HCEC 1CT (cell line): ENCODE data around the gene TIE1.
A peak's percentile ranks its signal among the peaks of the same experiment; 100 is the strongest.

Source experiments
- DNase-seq: peaks from one replicate; pipeline ENCODE4 v3.0.0-alpha.2; 2017

The TIE1 gene

GRCh38 chr1:43274125-43274803, 26.5 kb upstream of the TIE1 start:
- DNase-seq: peak; percentile 32

DNA sequence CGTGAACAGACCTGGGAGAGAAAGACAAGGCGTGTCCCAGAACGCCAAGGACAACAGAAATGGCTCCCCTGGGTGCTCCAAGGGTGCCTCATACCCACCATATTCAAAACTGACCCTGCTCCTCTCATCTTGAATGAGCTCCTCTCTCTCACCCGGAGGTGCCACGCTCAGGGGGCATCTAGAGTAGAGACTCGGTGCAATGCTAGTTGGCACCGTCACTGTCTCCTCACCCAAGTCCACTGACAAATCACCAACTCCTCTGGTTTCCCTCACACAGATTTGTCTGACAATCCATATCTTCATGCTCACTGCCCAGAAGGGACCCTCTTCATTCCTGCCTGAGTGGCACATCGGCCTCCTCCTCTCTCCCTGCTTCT, 26.0 kb upstream of the TIE1 start:
- DNase-seq: no peak

DNA sequence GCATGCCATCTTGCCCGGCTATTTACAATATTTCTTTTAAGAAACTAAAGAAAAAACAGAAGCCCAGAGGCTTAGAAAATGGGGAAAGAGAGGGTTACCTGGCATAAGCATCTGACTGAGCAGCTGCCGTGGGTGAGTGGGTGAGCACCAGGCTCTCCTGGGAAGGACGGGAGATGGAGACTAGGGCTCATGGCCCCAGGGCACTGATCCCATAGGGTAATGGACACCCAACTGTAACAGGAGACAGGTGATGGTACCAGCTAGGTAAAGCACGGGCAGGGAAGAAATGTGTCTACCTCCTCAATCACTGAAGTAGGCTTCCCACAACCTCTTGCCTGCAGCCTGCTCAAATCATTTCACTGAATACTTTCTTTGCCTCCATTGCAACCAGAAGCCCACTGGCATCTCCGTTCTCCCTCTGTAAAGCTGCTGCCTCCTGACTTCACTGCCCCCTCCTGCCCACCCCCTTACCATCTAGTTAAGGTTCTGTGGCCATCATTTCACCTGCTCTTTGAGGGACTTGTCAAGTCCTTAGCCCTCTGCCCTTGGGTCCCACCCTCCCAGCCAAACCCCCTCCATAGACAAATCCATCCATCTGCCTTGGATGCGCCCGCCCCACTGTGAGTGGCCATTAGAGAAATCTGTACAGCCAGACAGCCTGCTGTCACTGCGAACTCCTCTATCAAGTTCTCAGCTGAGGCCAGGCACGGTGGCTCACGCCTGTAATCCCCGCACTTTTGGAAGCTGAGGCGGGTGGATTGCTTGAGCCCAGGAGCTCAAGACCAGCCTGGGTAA, 24.8 kb upstream of the TIE1 start:
- DNase-seq: no peak

- DNase-seq: no peak
These were observed 24.1 kb upstream of the TIE1 start for GRCh38 chr1:43276673-43277072.

DNA sequence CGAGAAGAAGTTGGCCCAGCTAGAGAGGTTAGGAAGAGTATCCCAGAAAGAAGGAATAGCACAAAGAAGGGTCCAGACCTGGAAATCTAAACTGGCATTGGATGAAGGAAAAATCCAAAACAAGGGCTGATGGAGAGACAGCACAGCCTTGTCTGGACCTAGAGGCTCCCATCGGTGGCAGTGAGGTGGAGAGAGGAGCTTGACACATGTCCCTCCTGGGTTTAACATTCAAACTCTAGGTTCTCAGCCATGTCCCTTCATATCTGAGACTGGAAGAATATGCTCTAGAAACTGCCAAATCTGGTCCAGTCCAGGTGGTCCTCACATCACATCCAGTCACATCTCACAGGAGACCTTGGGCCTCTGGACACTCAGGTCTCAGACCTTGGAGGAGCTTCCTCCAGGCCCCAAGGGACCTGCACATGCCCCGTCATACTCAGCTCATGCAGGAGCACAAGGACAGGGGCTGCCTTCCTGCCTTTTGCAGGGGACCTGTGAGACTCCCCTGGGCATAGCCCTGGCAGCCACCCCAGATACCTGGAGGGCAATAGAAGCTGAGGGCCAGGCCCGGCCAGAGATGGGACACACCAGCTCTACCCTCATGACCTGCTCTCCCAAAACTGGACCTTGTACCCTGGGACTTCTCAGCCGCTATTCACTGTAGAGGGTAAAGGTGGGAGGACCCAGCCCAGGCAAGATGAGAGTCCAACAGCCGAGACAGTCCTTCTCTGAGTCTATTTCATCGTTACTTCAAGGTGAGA, 23.5 kb upstream of the TIE1 start:
- no peak for DNase-seq

DNA sequence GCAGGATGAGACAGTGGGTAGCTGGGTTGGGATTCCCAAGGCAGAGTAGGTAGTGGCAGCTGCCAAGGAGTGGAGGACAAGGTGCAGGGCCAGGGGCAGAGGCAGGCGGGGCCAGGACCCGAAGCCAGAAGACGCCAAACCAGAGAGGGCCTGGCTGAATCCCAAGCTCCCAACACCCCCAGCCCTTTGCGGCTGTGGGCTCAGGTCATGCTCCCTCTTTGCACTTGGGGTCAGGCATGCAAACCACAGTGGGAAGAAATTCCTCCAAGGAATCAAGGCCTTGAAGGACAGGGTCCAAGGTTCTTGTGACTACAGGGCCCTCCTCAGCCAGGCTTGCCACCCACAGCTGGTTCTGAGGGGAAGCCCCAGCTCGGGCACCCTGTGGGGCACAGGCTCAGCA, 21.6 kb upstream of the TIE1 start:
- no peak for DNase-seq

DNA sequence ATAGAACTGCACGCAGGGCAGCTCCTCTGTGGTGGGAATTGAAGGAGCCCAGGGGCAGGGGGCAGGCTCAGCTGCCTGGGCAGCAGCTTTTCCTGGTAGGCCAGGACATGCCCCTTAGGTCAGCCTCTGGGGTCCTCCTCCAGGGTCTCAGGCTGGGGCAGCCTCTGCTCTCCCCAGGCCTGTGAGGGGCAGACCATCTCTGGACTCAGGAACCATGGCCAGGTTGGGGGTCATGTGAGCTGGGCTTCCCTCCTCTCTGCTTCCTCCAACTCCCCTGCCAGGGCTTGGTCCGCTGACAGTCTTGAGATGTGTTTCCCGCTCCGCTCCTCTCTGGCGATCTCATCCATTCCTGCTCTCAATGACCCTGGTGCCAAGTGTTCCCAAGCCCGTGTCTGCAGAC, 21.1 kb upstream of the TIE1 start:
- no peak for DNase-seq

DNA sequence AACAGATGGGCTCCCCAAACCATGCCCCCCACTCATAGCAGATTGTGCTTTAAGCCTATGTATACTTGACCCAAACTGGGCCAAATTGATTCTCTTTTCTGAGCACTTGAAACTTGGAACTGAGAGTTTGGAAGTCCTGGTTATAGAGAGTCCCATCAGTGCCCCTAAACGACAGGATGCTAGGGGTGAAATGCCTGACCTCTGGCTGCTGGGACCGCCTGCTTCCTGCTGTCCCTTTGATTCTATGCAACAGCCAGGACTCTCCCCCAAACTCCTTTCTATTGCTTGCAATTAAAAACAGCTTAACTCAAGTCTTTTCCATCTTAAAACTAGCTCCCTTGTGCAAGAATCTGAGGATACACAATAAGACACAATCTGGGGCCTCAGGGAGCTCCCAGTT, 20.1 kb upstream of the TIE1 start:
- no peak for DNase-seq

GRCh38 chr1:43282220-43283195, 18.3 kb upstream of the TIE1 start:
- no peak for DNase-seq

DNA sequence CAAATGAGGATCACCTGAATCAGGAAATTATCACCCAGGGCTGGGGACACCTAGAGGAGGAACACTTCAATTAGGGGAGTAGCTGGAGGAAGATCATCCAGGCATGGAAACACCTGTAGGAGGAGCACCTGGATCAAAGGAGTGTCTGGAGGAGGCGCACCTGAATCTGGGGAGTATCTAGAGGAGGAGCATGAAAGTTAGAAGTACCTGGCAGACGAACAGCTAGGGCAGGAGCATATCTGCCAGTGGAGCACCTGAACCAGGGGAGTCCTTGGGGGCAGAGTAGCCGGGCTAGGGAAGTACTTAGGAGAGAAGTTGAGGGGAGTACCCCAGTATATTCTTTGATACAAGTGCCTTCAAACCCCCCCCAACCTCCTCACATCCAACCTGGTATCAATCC, 16.7 kb upstream of the TIE1 start:
- no peak for DNase-seq

- DNase-seq: no peak
These were observed 16.2 kb upstream of the TIE1 start for GRCh38 chr1:43284546-43285110.

DNA sequence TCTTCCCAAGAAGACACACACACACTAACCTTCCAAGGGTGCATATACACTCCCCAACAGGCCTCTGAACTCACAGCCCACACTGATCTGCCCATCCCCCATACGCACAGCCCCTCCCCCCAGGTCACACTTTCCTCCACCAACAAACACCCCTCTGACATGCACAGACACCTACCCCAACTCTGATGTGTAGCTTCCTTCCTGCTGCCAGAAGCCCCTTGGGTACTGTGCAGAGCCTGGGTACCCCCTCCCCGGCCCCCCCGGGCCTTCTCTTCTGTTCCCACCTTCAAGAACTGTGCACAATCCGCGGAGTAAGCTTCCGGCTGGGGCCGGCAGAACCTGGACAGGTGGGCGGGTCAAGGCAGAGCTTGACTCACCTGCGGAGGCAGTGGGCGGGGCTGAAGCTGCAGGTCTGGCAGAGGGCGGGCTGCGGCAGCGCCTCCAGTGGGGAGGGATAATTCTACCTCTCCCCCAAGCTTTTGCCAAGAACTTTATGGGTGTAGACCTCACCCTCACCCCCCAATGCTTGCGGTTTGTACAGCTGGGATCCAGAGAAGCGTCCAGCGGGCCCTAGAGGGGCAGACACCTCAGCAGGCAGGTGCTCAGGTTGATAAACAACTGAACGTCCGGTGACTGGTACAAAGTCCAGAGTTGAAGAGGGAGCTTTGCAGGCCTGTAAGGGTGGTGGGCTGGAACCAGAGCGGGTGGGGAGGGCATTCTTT, 15.4 kb upstream of the TIE1 start, which contains the start of gene C1orf210:
Gene C1orf210, minus strand, starts transcription at position 313 of the 722 bp plus-strand sequence. CDS start 2,311 bp downstream, outside the sequence.
- no peak for DNase-seq

- no peak for DNase-seq
These were observed 14.7 kb upstream of the TIE1 start for GRCh38 chr1:43286115-43286514.

GRCh38 chr1:43286533-43286932, 14.2 kb upstream of the TIE1 start:
- DNase-seq: no peak

DNA sequence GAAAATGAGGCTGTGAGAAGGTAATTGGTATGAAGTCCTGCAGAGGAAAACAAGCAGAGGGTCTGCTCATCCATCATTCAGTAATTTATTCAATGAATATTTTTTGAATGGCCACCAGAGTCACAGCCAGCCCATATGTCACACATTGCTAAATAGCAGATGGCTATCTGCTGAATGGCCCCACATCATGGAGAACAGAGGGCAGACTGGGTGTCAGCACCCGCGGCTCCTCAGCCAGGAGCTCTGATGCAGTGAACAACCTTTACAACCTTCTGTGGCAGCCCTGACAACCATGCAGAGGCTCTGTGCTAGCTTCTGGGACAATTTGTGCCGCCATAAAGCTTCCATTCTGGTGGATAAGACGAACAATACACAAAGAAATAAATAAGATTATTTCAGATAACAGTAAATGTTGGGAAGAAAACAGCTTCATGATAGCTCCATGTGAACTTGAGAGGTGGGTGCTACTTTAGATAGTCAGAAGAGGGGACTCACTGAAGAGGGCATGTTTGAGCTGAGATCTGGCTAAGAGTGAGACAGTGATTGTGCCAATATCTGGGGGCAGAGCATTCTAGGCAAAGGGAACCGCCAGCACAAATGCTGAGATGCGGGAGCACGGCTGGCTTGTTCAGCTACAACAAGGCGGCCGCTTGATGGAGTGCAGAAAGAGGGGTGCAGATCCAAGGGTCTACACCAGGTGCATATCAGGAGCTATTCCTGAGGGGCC, 12.6 kb upstream of the TIE1 start:
- DNase-seq: no peak

DNA sequence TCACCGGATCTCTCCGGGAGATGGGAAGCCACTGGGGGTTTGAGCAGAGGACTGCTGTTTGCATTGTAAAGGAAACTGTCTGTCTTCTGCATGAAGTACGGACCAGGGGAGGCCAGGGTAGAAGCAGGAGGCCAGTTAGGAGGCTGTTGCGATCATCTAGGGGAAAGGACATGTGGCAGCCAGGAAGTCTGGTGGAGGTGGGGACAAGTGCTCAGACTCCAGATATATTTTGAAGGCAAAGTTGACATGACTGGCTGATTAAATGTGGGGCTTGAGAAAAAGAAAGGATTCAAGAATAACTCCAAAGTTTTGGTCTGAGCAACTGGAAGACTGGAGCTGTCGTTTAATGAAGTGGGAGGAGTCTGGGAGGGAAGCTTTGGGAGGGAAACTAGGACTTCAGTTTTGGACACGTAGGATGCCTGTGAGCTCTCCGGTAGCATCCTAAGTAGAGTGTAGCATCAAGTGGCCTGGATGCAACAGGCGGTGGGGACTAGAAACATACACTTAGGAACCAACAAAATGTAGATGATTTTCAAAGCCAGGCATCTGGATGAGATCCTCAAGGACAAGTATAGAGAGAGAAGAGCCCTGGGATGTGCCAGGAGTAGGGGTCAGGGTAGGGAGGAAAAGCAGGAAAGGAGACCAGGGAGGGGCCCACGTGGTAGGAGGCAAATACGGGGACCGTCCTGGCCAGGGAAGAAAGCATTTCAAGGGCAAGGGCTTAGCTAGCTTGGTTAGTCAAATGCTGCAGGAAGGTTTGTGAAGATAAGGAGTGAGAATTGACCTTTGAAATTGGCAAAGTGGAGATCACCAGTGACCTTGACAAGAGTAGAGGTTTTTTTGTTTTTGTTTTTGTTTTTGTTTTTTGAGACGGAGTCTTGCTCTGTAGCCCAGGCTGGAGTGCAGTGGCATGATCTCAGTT, 11.7 kb upstream of the TIE1 start:
- DNase-seq: no peak

- no peak for DNase-seq
These were observed 8.6 kb upstream of the TIE1 start for GRCh38 chr1:43292216-43292615.

GRCh38 chr1:43292679-43293078, 8.1 kb upstream of the TIE1 start:
- no peak for DNase-seq

GRCh38 chr1:43293176-43293575, 7.6 kb upstream of the TIE1 start:
- no peak for DNase-seq
